PC-9 (cell line): ENCODE data around the gene CT47C1. TPM values are rescaled to one million over a fixed set of nuclear protein-coding genes. Genes with fewer than 3 reads are reported as not detected.
A peak's percentile ranks its signal among the peaks of the same experiment; 100 is the strongest.

Experiments used
- BruUV-seq: library from RNA; stranded (reverse); fragments of 400-500 nt; replicated peaks from 2 replicates; lab custom pipeline; 2021; lab: Mats Ljungman, UMichigan
- CTCF ChIA-PET: fragments of 300-600 bp; sonication (Branson Sonifier 250); formaldehyde crosslinking; loops from one replicate; lab custom pipeline; 2022; ENCODE audit warnings: antibody characterized with exemption; lab: Charles Lee
- POLR2A ChIA-PET: fragments of 300-600 bp; sonication (Branson Sonifier 250); formaldehyde crosslinking; loops from one replicate; lab custom pipeline; 2022; ENCODE audit warnings: antibody characterized with exemption; ENCODE audit not compliant: unreplicated experiment; lab: Charles Lee
- DNase-seq, 2 experiments: peaks; one replicate each; pipeline versions ENCODE4 v3.0.0 to v3.0.0-alpha.2; 2015 to 2022; ENCODE audit warnings: mixed read lengths in 1 of 2
- H2AFZ ChIP-seq: fragments of 200-600 bp; sonication (generic); 2 replicates; pipeline ENCODE4 v1.8.1; 2017; ENCODE audit warnings: antibody characterized with exemption
- H3F3A ChIP-seq: fragments of 200-600 bp; sonication (generic); 2 replicates; pipeline ENCODE4 v1.8.1; 2017; ENCODE audit warnings: antibody characterized with exemption, mild to moderate bottlenecking, low read depth; ENCODE audit not compliant: insufficient read depth
- H3K27ac ChIP-seq: fragments of 200-600 bp; sonication (generic); 2 replicates; pipeline ENCODE4 v1.6.1; 2016; ENCODE audit warnings: mixed run types
- H3K27me3 ChIP-seq: fragments of 200-600 bp; sonication (generic); 2 replicates; pipeline ENCODE4 v1.6.1; 2016; ENCODE audit warnings: low read depth, mixed run types; ENCODE audit not compliant: insufficient read depth
- H3K36me3 ChIP-seq: fragments of 200-600 bp; sonication (generic); 2 replicates; pipeline ENCODE4 v1.6.1; 2016; ENCODE audit warnings: low read depth, mixed run types
- H3K4me1 ChIP-seq: fragments of 200-600 bp; sonication (generic); replicated peaks from 2 replicates; pipeline ENCODE4 v1.6.1; 2016; ENCODE audit warnings: mixed run types; ENCODE audit not compliant: insufficient read depth
- H3K4me2 ChIP-seq: fragments of 200-600 bp; sonication (generic); 2 replicates; pipeline ENCODE4 v1.6.1; 2017; ENCODE audit warnings: mixed run types
- H3K4me3 ChIP-seq: fragments of 200-600 bp; sonication (generic); 2 replicates; pipeline ENCODE4 v1.6.1; 2016; ENCODE audit warnings: mixed run types
- H3K79me2 ChIP-seq: fragments of 200-600 bp; sonication (generic); 2 replicates; pipeline ENCODE4 v1.6.1; 2017; ENCODE audit warnings: low read depth, mixed run types
- H3K9me2 ChIP-seq: fragments of 200-600 bp; sonication (generic); 2 replicates; pipeline ENCODE4 v1.8.1; 2017; ENCODE audit warnings: mild to moderate bottlenecking; ENCODE audit not compliant: insufficient read depth
- H3K9me3 ChIP-seq: fragments of 200-600 bp; sonication (generic); 2 replicates; pipeline ENCODE4 v1.8.1; 2016; ENCODE audit warnings: low read depth; ENCODE audit not compliant: insufficient read depth
- H4K20me1 ChIP-seq: fragments of 200-600 bp; sonication (generic); 2 replicates; pipeline ENCODE4 v1.8.1; 2017; ENCODE audit not compliant: insufficient read depth
- CTCF ChIP-seq: fragments of 200-600 bp; sonication (generic); conservative IDR thresholded peaks from 2 replicates; pipeline ENCODE4 v1.6.1; 2017; ENCODE audit warnings: mixed run types, antibody characterized with exemption, mild to moderate bottlenecking, moderate library complexity
- EZH2 ChIP-seq: fragments of 200-600 bp; sonication (generic); IDR thresholded peaks from 2 replicates; pipeline ENCODE4 v1.8.0; 2017; ENCODE audit warnings: antibody characterized with exemption, low read depth
- intact Hi-C: fragments of 100-400 bp; cut with micrococcal nuclease; formaldehyde crosslinking; loops from one replicate; pipeline ENCODE4 v1.10.0; 2022; ENCODE audit not compliant: unreplicated experiment
- total RNA-seq: library from RNA; stranded (reverse); gene quantifications from 2 replicates; pipeline ENCODE4 v1.2.3, GENCODE V29; 2021

The CT47C1 gene
- total RNA-seq, 1 experiment from 2014 or later = not detected

DNA sequence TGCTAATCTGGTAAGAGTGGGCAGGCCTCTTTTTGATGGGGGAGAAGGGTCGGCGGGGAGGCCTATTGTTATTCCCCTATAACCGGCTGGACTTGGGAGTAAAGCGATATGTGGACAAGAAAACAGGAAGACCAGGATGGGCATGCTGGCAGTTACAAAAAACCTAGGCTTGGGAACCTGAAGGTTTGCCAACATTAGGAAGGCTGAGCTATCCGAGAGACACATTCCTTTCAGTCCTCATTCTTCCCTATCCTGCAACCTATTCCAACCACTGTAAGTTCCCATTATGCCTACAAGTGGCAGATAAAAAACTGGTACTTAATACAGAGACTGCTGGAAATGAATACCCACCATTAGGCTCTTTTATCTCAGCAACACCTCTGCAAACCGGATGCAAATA, 32.4 kb upstream of the CT47C1 start:
- no peak for DNase-seq
- ChIA-PET CTCF (no interaction called here), POLR2A (interaction anchor here (0.5 kb wide), 1 partner anchor 17 kb away, joined by 28 read pairs; no protein-coding TSS in a partner anchor)
- no peaks in the 10 kb centered on the region for H3K36me3 ChIP-seq
- H4K20me1 ChIP-seq = no peaks in the 10 kb centered on the region
- H3K9me3 ChIP-seq = no peaks in the 10 kb centered on the region
- BruUV-seq = no TSS peak
- H3K4me2 ChIP-seq = 0 out of 2 replicates have a peak overlapping the region, but pooled peaks have one; percentile 19
- TF ChIP-seq CTCF = no peak
- TF ChIP-seq EZH2 = no peak
- no peak overlapping the region for H2AFZ ChIP-seq
- H3K9me2 ChIP-seq = no peaks in the 10 kb centered on the region
- H3K79me2 ChIP-seq = no peaks in the 10 kb centered on the region
- H3K4me1 ChIP-seq = peaks cover 60% of the 10 kb centered on the region
- H3K27me3 ChIP-seq = no peaks in the 10 kb centered on the region
- H3K4me3 ChIP-seq = no peak overlapping the region
- peaks cover 36% of the 10 kb centered on the region; the same call in 1 of the 2 replicates for H3F3A ChIP-seq
- no peak overlapping the region for H3K27ac ChIP-seq
- intact Hi-C loops = loop anchor here (10.0 kb wide), 1 partner anchor 316 kb away; the partner anchor contains the start of gene IL13RA1

- intact Hi-C loops = loop anchor here (1.0 to 10.0 kb wide), 2 partner anchors 26 to 316 kb away; partner anchors contain the start of gene IL13RA1
- DNase-seq = peak; percentile 63 to 93
- no peaks in the 10 kb centered on the region for H3K79me2 ChIP-seq
- ChIA-PET CTCF (interaction anchor here (1.1 kb wide), 1 partner anchor 26 kb away, joined by 18 read pairs; no protein-coding TSS in a partner anchor), POLR2A (interaction anchor here (0.6 to 0.7 kb wide), 2 partner anchors 18 to 26 kb away, joined by 3 to 4 read pairs; no protein-coding TSS in a partner anchor)
- H3K4me2 ChIP-seq = peak overlapping the region; percentile 19; the same call in 1 of the 2 replicates
- no peaks in the 10 kb centered on the region for H3K27me3 ChIP-seq
- H3K4me1 ChIP-seq = peaks cover 53% of the 10 kb centered on the region
- no peaks in the 10 kb centered on the region for H3K36me3 ChIP-seq
- H4K20me1 ChIP-seq = no peaks in the 10 kb centered on the region
- H2AFZ ChIP-seq = no peak overlapping the region
- no peaks in the 10 kb centered on the region for H3K9me3 ChIP-seq
- BruUV-seq = no TSS peak
- no peak for TF ChIP-seq CTCF
- TF ChIP-seq EZH2 = no peak
- H3K4me3 ChIP-seq = no peak overlapping the region
- peak overlapping the region; percentile 33 for H3K27ac ChIP-seq
- H3F3A ChIP-seq = peaks cover 36% of the 10 kb centered on the region; the same call in 1 of the 2 replicates
- H3K9me2 ChIP-seq = no peaks in the 10 kb centered on the region
Measured at GRCh38 chrX:119041175-119041574, 31.6 kb upstream of the CT47C1 start.

DNA sequence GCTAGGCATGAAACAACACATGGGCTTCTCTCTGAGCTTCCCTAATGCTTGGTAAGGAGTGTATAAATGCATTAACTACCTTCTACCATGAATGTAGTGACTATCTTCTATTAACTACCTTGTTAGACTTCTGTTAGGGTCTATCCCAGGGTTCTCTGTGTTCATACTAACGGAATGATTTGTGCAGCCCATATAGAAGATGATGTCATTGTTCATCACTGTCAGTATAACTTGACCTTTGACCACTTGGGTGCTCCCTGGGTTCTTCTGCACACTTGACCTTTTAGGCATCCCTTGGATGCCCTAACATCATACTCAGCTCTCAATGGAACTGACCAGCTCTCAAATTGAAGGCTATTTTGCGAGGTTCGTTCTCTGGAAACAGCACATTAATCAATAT, 30.8 kb upstream of the CT47C1 start:
- Histone ChIP-seq H3K9me2 (no peaks in the 10 kb centered on the region), H3K4me1 (peaks cover 44% of the 10 kb centered on the region), H3K27me3 (no peaks in the 10 kb centered on the region), H2AFZ (no peak overlapping the region), H3K4me3 (no peak overlapping the region), H3K27ac (no peak overlapping the region), H3K79me2 (no peaks in the 10 kb centered on the region), H4K20me1 (no peaks in the 10 kb centered on the region), H3K4me2 (peak overlapping the region; percentile 19; the same call in 1 of the 2 replicates), H3K9me3 (no peaks in the 10 kb centered on the region), H3K36me3 (no peaks in the 10 kb centered on the region), H3F3A (peaks cover 31% of the 10 kb centered on the region; the same call in 1 of the 2 replicates)
- intact Hi-C loops = loop anchor here (10.0 kb wide), 1 partner anchor 317 kb away; the partner anchor contains the start of gene IL13RA1
- no peak for DNase-seq
- BruUV-seq = no TSS peak
- ChIA-PET CTCF (no interaction called here), POLR2A (no interaction called here)
- TF ChIP-seq CTCF (no peak), EZH2 (no peak)
